ENCODE data around the gene AGBL3. TPM values are rescaled to one million over a fixed set of nuclear protein-coding genes. Genes with fewer than 3 reads are reported as not detected.

Gene AGBL3
- total RNA-seq, 1 donor from 2014 or later, result 8.8 TPM

GRCh38 chr7:135075716-135076115, 89.4 kb downstream of the AGBL3 start:
- Mint-ChIP-seq H3K9me3 (ENCODE audit: low read depth) (peaks cover 8% of the 10 kb centered on the region), H3K4me3 (ENCODE audit: low read depth) (no peak overlapping the region), H3K4me1 (ENCODE audit: low read depth) (no peaks in the 10 kb centered on the region), H3K27me3 (no peaks in the 10 kb centered on the region), H3K27ac (no peak overlapping the region), H3K36me3 (ENCODE audit: insufficient read depth) (peaks cover 3% of the 10 kb centered on the region)
- DNase-seq (ENCODE audit: low spot score, unreplicated experiment), result no peak
- TF ChIP-seq CTCF (IDR thresholded peaks at IDR 0.05; ENCODE audit: unreplicated experiment), result no peak

GRCh38 chr7:135076882-135077281, 90.6 kb downstream of the AGBL3 start:
- no peak overlapping the region for H3K4me3 Mint-ChIP-seq (ENCODE audit: low read depth)

GRCh38 chr7:135077642-135078041, 91.3 kb downstream of the AGBL3 start:
- Mint-ChIP-seq H3K36me3 (ENCODE audit: insufficient read depth) (peaks cover 3% of the 10 kb centered on the region), H3K27ac (no peak overlapping the region), H3K27me3 (no peaks in the 10 kb centered on the region), H3K4me3 (ENCODE audit: low read depth) (no peak overlapping the region), H3K9me3 (ENCODE audit: low read depth) (peaks cover 8% of the 10 kb centered on the region), H3K4me1 (ENCODE audit: low read depth) (no peaks in the 10 kb centered on the region)
- no peak for TF ChIP-seq CTCF (IDR thresholded peaks at IDR 0.05; ENCODE audit: unreplicated experiment)
- DNase-seq (ENCODE audit: low spot score, unreplicated experiment), result no peak

More at GRCh38 chr7:135076882-135077281, 90.6 kb downstream of the AGBL3 start:
- DNase-seq (ENCODE audit: low spot score, unreplicated experiment), result no peak
- Mint-ChIP-seq H3K27me3 (no peaks in the 10 kb centered on the region), H3K27ac (no peak overlapping the region), H3K36me3 (ENCODE audit: insufficient read depth) (peaks cover 3% of the 10 kb centered on the region), H3K4me1 (ENCODE audit: low read depth) (no peaks in the 10 kb centered on the region), H3K9me3 (ENCODE audit: low read depth) (peaks cover 8% of the 10 kb centered on the region)
- no peak for TF ChIP-seq CTCF (IDR thresholded peaks at IDR 0.05; ENCODE audit: unreplicated experiment)

- H3K4me3 Mint-ChIP-seq (ENCODE audit: low read depth), result no peak overlapping the region
- no peak overlapping the region for H3K27ac Mint-ChIP-seq
- TF ChIP-seq CTCF (IDR thresholded peaks at IDR 0.05; ENCODE audit: unreplicated experiment), result no peak
- H3K9me3 Mint-ChIP-seq (ENCODE audit: low read depth), result peaks cover 8% of the 10 kb centered on the region
- no peaks in the 10 kb centered on the region for H3K27me3 Mint-ChIP-seq
- no peak for DNase-seq (ENCODE audit: low spot score, unreplicated experiment)
- H3K36me3 Mint-ChIP-seq (ENCODE audit: insufficient read depth), result peaks cover 2% of the 10 kb centered on the region
- H3K4me1 Mint-ChIP-seq (ENCODE audit: low read depth), result no peaks in the 10 kb centered on the region
These were observed 91.7 kb downstream of the AGBL3 start for GRCh38 chr7:135078051-135078450.

GRCh38 chr7:135079068-135079467, 92.8 kb downstream of the AGBL3 start:
- no peak overlapping the region for H3K27ac Mint-ChIP-seq
- no peak overlapping the region for H3K4me3 Mint-ChIP-seq (ENCODE audit: low read depth)
- no peak for TF ChIP-seq CTCF (IDR thresholded peaks at IDR 0.05; ENCODE audit: unreplicated experiment)
- DNase-seq (ENCODE audit: low spot score, unreplicated experiment), result no peak
- H3K27me3 Mint-ChIP-seq, result no peaks in the 10 kb centered on the region
- H3K4me1 Mint-ChIP-seq (ENCODE audit: low read depth), result no peaks in the 10 kb centered on the region
- H3K9me3 Mint-ChIP-seq (ENCODE audit: low read depth), result peaks cover 8% of the 10 kb centered on the region
- H3K36me3 Mint-ChIP-seq (ENCODE audit: insufficient read depth), result peaks cover 2% of the 10 kb centered on the region
